AG10803 (cell line): Measurements from ENCODE around the gene ASB5.

Experiments used
- DNase-seq: peaks from one replicate; pipeline ENCODE4 v3.0.0; 2010; ENCODE audit warnings: low read depth
- H3K4me3 ChIP-seq: 2 replicates; pipeline ENCODE4 v1.5.1; 2011; ENCODE audit warnings: mild to moderate bottlenecking, low read length, control low read depth
- CTCF ChIP-seq: conservative IDR thresholded peaks from 2 replicates; pipeline ENCODE4 v1.5.1; 2011; ENCODE audit warnings: mild to moderate bottlenecking, low read length, control low read depth, inconsistent platforms

ASB5 gene

GRCh38 chr4:176207839-176208238 lies 61.2 kb downstream of the ASB5 start:
- no peak for TF ChIP-seq CTCF
- no peak overlapping the region for H3K4me3 ChIP-seq
- no peak for DNase-seq

- no peak for DNase-seq
- H3K4me3 ChIP-seq, result no peak overlapping the region
- TF ChIP-seq CTCF, result no peak
These were observed 63.7 kb downstream of the ASB5 start for GRCh38 chr4:176205299-176205698.

- H3K4me3 ChIP-seq, result no peak overlapping the region
- DNase-seq, result no peak
- no peak for TF ChIP-seq CTCF
These were observed 70.6 kb downstream of the ASB5 start for GRCh38 chr4:176198316-176198903.

DNA sequence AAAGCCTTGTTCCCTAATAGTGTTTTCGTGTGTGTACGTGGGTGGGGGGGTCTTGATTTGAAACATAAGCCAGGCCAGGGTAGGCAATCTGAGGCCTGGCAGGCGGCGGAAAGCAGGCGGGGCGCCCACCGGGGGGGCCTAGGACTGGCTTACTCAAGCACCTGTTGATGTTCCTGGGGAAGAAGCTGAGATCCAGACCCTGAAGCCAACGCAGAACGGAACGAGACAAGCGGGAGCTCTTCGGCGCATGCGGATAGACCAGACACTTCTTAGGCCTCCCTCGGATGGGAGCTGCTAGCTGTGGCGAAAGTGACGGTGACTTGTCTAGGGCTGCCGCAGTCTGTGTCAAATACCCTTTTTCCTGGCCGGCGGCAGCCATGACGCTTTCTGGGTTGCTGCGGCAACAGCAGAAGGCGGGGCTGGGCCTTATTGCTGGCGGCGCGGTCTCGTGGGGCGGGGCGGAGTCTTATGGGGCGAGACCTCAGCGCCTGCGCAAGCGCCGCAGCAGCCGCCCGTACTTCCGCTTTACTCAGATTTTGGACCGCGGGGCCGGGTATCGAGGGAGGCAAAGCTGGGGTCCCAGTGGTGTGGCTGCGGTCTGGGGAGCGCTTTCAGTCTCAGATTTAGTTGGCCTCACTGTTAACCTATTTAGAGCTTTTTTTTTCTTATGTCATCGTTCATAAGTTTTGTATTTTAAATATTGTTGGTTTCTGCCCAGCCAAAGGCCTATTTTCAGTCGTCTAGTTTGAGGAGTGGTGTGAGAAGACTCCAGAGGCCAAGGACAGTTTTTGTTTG lies 73.6 kb downstream of the ASB5 start, which contains the start of gene SPATA4:
TSS of gene SPATA4 (minus strand) at position 402 of the 795 bp plus-strand sequence. CDS start at position 379, 23 bp downstream.
- peak within 1 kb of the TSS; percentile 88 for H3K4me3 ChIP-seq
- peak; percentile 93 for DNase-seq
- TF ChIP-seq CTCF, result no peak

- TF ChIP-seq CTCF, result no peak
- H3K4me3 ChIP-seq, result no peak overlapping the region
- DNase-seq, result peak; percentile 79
These were observed 75.1 kb downstream of the ASB5 start for GRCh38 chr4:176193938-176194337.

GRCh38 chr4:176193126-176193525 lies 75.9 kb downstream of the ASB5 start:
- H3K4me3 ChIP-seq, result no peak overlapping the region
- no peak for TF ChIP-seq CTCF
- DNase-seq, result peak; percentile 65

GRCh38 chr4:176191974-176192373 lies 77.0 kb downstream of the ASB5 start:
- H3K4me3 ChIP-seq, result no peak overlapping the region
- peak; percentile 14; the same call in 1 of the 2 replicates for TF ChIP-seq CTCF
- peak; percentile 43 for DNase-seq
